NCI-H460 (cell line): Measurements from ENCODE around the gene CR2. TPM values are rescaled to one million over a fixed set of nuclear protein-coding genes. Genes with fewer than 3 reads are reported as not detected.
"Not testable (repeated sequence)": the region's sequence is repeated elsewhere in the genome, so short reads cannot be mapped to it uniquely, and the experiment has no call there.

Source experiments
- DNase-seq: peaks from one replicate; pipeline ENCODE4 v3.0.0-alpha.2; 2016; ENCODE audit warnings: low read depth; ENCODE audit errors: extremely low read depth
- total RNA-seq: library from RNA; depleted of rRNA; stranded (reverse); fragments of >200 nt; shearing (Covaris generic); gene quantifications from 2 replicates; pipeline ENCODE4 v1.2.3, GENCODE V29; 2014; rRNA removed

Gene CR2
- total RNA-seq, 1 experiment from 2014 or later = 0.17 TPM

GRCh38 chr1:207501071-207501470 is 46.9 kb downstream of the CR2 start:
- no peak for DNase-seq

GRCh38 chr1:207502726-207503125 is 48.6 kb downstream of the CR2 start:
- no peak for DNase-seq

GRCh38 chr1:207503950-207504349 is 49.8 kb downstream of the CR2 start:
- DNase-seq = no peak

GRCh38 chr1:207504438-207504837 is 50.3 kb downstream of the CR2 start:
- no peak for DNase-seq

GRCh38 chr1:207510444-207510843 is 56.3 kb downstream of the CR2 start:
- no peak for DNase-seq

- DNase-seq = no peak
Observed at GRCh38 chr1:207514890-207515289, 60.8 kb downstream of the CR2 start.

GRCh38 chr1:207516729-207517128 is 62.6 kb downstream of the CR2 start:
- DNase-seq = no peak

- DNase-seq = no peak
Observed at GRCh38 chr1:207518608-207519236, 64.6 kb downstream of the CR2 start.

- DNase-seq = peak; percentile 94
Observed at GRCh38 chr1:207519505-207520399, 65.6 kb downstream of the CR2 start.

GRCh38 chr1:207520400-207521345 is 66.5 kb downstream of the CR2 start:
- DNase-seq = peak; percentile 56

GRCh38 chr1:207525239-207525638 is 71.1 kb downstream of the CR2 start:
- not testable (repeated sequence) for DNase-seq

- DNase-seq = not testable (repeated sequence)
Observed at GRCh38 chr1:207528401-207528800, 74.3 kb downstream of the CR2 start.

GRCh38 chr1:207536263-207536662 is 82.1 kb downstream of the CR2 start:
- not testable (repeated sequence) for DNase-seq

Other genes starting within 250 kb of the CR2 start
- gene CD55, start 132.7 kb upstream of the CR2 start, total RNA-seq = 1,455 and 1,516 TPM in 2 replicates
- gene CR1, start 41.8 kb downstream of the CR2 start, total RNA-seq = not detected in 2 replicates
- not detected in 2 replicates for gene CR1L, start 190.8 kb downstream of the CR2 start, total RNA-seq